Measurements from ENCODE around the gene RPS6KA5. TPM values are rescaled to one million over a fixed set of nuclear protein-coding genes. Genes with fewer than 3 reads are reported as not detected.

Gene RPS6KA5
- total and polyA plus RNA-seq, 9 of the 15 experiments (the other 6 are each of a cell fraction or from before 2014, with no cell fraction given), result 0.88 to 7.7 (median 4.7) TPM

DNA sequence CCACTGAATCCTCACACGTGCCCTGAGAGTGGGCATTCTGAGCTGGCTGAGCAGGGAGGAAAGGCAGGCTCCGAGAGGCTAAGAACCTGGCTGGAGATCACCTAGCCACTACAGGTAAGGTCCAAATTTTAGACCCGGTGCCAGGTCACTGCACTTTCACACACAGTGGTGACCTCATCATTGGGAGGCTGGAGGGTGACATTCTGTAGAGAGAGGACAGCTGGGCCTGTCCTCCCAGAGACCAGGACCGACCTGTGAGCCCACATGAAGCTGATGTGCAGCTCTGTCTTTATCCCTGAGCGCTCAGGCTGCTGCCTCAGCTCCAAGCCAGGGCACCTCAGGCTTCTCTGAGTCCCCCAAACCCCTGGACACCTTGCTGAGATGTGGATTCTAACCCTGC lies 248.3 kb downstream of the RPS6KA5 start:
- H3K36me3 ChIP-seq (ENCODE audit: control insufficient read depth, insufficient read depth, low read length), result peaks cover 5% of the 10 kb centered on the region; the same call in 1 of the 3 replicates
- ATAC-seq (no peak), FAIRE-seq (no peak), DNase-seq (ENCODE audit: extremely low read depth in 1 of 4, low spot score in 3 of 4) (no peak)
- CTCF ChIA-PET (ENCODE audit: low intra/inter-chr PET ratio), result no interaction called here
- 60% methylated on average over 3 of the region's 5 CpGs for WGBS (ENCODE audit: insufficient coverage, low coverage, missing lambda C conversion rate)
- intact Hi-C loops (cut with micrococcal nuclease), result no loop called here
- no peak overlapping the region for H3K4me3 ChIP-seq
- H3K9me1 ChIP-seq (ENCODE audit: control insufficient read depth, insufficient read depth, low read length), result no peaks in the 10 kb centered on the region
- peaks cover 89% of the 10 kb centered on the region for H3K79me2 ChIP-seq (ENCODE audit: control insufficient read depth, insufficient read depth, low read length)
- no peak overlapping the region for H3K27ac ChIP-seq (ENCODE audit: extremely low read depth, low read depth, low read length)
- no peaks in the 10 kb centered on the region for H4K20me1 ChIP-seq (replicated peaks; ENCODE audit: control insufficient read depth, insufficient read depth, low read length)
- TF ChIP-seq ZNF23 (CRISPR knock-in tag; IDR thresholded peaks at IDR 0.05), result no peak
- TF ChIP-seq, protein P1, sequence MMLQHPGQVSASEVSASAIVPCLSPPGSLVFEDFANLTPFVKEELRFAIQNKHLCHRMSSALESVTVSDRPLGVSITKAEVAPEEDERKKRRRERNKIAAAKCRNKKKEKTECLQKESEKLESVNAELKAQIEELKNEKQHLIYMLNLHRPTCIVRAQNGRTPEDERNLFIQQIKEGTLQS (IDR thresholded peaks at IDR 0.05), result peak; percentile 25; the same call in 1 of the 2 replicates
- TF ChIP-seq, protein P1 (CRISPR knock-in tag; conservative IDR thresholded peaks at IDR 0.05), result no peak
- H3K27me3 ChIP-seq (ENCODE audit: control insufficient read depth in 2 of 2, insufficient read depth in 2 of 2, low read length in 2 of 2), result no peaks in the 10 kb centered on the region
- in situ Hi-C loops (cut with MboI), result no loop called here
- no peak overlapping the region for H2AFZ ChIP-seq (ENCODE audit: low read depth, low read length)
- POLR2A ChIA-PET, result interaction anchor here (0.6 kb wide), 2 partner anchors 16 to 38 kb away, joined by 3 read pairs; no protein-coding TSS in a partner anchor
- H3K9ac ChIP-seq (ENCODE audit: insufficient read depth in 1 of 2, low read depth in 2 of 2, low read length in 2 of 2), result peak overlapping the region in 1 of 2 experiments; percentile 77; a peak in 2 of 4 replicates
- H3K9me3 ChIP-seq (replicated peaks; ENCODE audit: control insufficient read depth, insufficient read depth, low read depth, low read length), result no peaks in the 10 kb centered on the region
- no TSS peak for BruUV-seq (replicated peaks)
- H3K4me1 ChIP-seq (replicated peaks in 1 of 2; ENCODE audit: control insufficient read depth in 2 of 2, insufficient read depth in 2 of 2, low read length in 2 of 2), result peaks cover 42 to 50% of the 10 kb centered on the region in 2 experiments
- no peak overlapping the region for H3K4me2 ChIP-seq (ENCODE audit: insufficient read depth, low read length)

DNA sequence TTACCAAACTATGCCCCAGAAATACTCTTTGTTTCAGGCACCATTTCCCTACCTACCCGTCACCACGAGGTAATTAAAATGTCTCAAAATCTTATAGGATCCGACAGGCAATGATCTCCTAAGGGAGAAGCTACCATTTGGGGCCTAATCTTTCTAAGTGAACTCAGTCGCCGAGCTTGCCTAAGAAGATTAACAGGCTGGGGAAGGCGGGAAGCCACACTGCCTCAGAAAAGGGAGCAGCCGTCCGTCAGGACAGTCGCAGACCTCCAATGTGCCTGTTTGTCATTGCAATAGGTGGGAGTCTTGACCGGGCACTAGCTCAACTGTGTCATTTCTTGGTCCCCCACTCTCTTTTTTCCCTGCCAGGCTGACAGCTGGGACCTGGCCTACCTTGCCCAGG lies 248.8 kb downstream of the RPS6KA5 start:
- 62% methylated on average over 3 of the region's 10 CpGs for WGBS (ENCODE audit: insufficient coverage, low coverage, missing lambda C conversion rate)
- Histone ChIP-seq H3K27ac (ENCODE audit: extremely low read depth, low read depth, low read length) (no peak overlapping the region), H3K9me3 (replicated peaks; ENCODE audit: control insufficient read depth, insufficient read depth, low read depth, low read length) (no peaks in the 10 kb centered on the region), H3K79me2 (ENCODE audit: control insufficient read depth, insufficient read depth, low read length) (peaks cover 94% of the 10 kb centered on the region), H2AFZ (ENCODE audit: low read depth, low read length) (no peak overlapping the region), H4K20me1 (replicated peaks; ENCODE audit: control insufficient read depth, insufficient read depth, low read length) (no peaks in the 10 kb centered on the region), H3K9ac (ENCODE audit: insufficient read depth in 1 of 2, low read depth in 2 of 2, low read length in 2 of 2) (peak overlapping the region in 1 of 2 experiments; percentile 60; a peak in 1 of 4 replicates), H3K4me1 (replicated peaks in 1 of 2; ENCODE audit: control insufficient read depth in 2 of 2, insufficient read depth in 2 of 2, low read length in 2 of 2) (peaks cover 40 to 55% of the 10 kb centered on the region in 2 experiments), H3K27me3 (ENCODE audit: control insufficient read depth in 2 of 2, insufficient read depth in 2 of 2, low read length in 2 of 2) (no peaks in the 10 kb centered on the region), H3K4me2 (ENCODE audit: insufficient read depth, low read length) (no peak overlapping the region), H3K36me3 (ENCODE audit: control insufficient read depth, insufficient read depth, low read length) (peaks cover 5% of the 10 kb centered on the region; the same call in 1 of the 3 replicates), H3K9me1 (ENCODE audit: control insufficient read depth, insufficient read depth, low read length) (no peaks in the 10 kb centered on the region), H3K4me3 (no peak overlapping the region)
- ATAC-seq (no peak), FAIRE-seq (no peak), DNase-seq (ENCODE audit: extremely low read depth in 1 of 4, low spot score in 3 of 4) (no peak)
- TF ChIP-seq DPF2 (IDR thresholded peaks at IDR 0.05) (no peak), SIN3B (IDR thresholded peaks at IDR 0.05; ENCODE audit: low read depth) (no peak)
- BruUV-seq (replicated peaks), result no TSS peak
- ChIA-PET POLR2A (interaction anchor here (0.6 to 1.3 kb wide), 3 partner anchors 10 to 38 kb away, joined by 3 to 5 read pairs (median 3); no protein-coding TSS in a partner anchor), CTCF (ENCODE audit: low intra/inter-chr PET ratio) (no interaction called here)
- intact Hi-C loops (cut with micrococcal nuclease), result no loop called here
- in situ Hi-C loops (cut with MboI), result no loop called here
